ENCODE measurements around the gene ATP23. TPM values are rescaled to one million over a fixed set of nuclear protein-coding genes. Genes with fewer than 3 reads are reported as not detected.

ATP23 gene
- total RNA-seq, 1 donor from 2014 or later: 8.9 TPM

- H3K9me3 ChIP-seq (ENCODE audit: control insufficient read depth in 3 of 3, low read length in 3 of 3): no peaks in the 10 kb centered on the region
- H3K4me3 ChIP-seq (ENCODE audit: low read length in 3 of 3): no peak overlapping the region
- no peak overlapping the region for H3K27ac ChIP-seq (ENCODE audit: low read depth, low read length)
- no peaks in the 10 kb centered on the region for H3K36me3 ChIP-seq (ENCODE audit: control insufficient read depth in 3 of 3, insufficient read depth in 3 of 3, low read length in 3 of 3)
- H3K4me1 ChIP-seq (ENCODE audit: control insufficient read depth in 3 of 3, insufficient read depth in 3 of 3, low read length in 3 of 3): peaks cover 0 to 2% (median 0%) of the 10 kb centered on the region in 3 donors
- no peaks in the 10 kb centered on the region for H3K27me3 ChIP-seq (ENCODE audit: control insufficient read depth in 3 of 3, insufficient read depth in 3 of 3, low read length in 3 of 3)
- H3K9ac ChIP-seq (ENCODE audit: low read depth in 1 of 3, low read length in 3 of 3): no peak overlapping the region
These were observed 32.3 kb upstream of the ATP23 start for GRCh38 chr12:57909056-57909455.

- H3K36me3 ChIP-seq (ENCODE audit: control insufficient read depth in 3 of 3, insufficient read depth in 3 of 3, low read length in 3 of 3): no peaks in the 10 kb centered on the region
- peaks cover 0 to 2% (median 0%) of the 10 kb centered on the region in 3 donors for H3K4me1 ChIP-seq (ENCODE audit: control insufficient read depth in 3 of 3, insufficient read depth in 3 of 3, low read length in 3 of 3)
- H3K4me3 ChIP-seq (ENCODE audit: low read length in 3 of 3): no peak overlapping the region
- H3K27ac ChIP-seq (ENCODE audit: low read depth, low read length): no peak overlapping the region
- no peak overlapping the region for H3K9ac ChIP-seq (ENCODE audit: low read depth in 1 of 3, low read length in 3 of 3)
- no peaks in the 10 kb centered on the region for H3K27me3 ChIP-seq (ENCODE audit: control insufficient read depth in 3 of 3, insufficient read depth in 3 of 3, low read length in 3 of 3)
- H3K9me3 ChIP-seq (ENCODE audit: control insufficient read depth in 3 of 3, low read length in 3 of 3): no peaks in the 10 kb centered on the region
These were observed 31.8 kb upstream of the ATP23 start for GRCh38 chr12:57909611-57910010.

DNA sequence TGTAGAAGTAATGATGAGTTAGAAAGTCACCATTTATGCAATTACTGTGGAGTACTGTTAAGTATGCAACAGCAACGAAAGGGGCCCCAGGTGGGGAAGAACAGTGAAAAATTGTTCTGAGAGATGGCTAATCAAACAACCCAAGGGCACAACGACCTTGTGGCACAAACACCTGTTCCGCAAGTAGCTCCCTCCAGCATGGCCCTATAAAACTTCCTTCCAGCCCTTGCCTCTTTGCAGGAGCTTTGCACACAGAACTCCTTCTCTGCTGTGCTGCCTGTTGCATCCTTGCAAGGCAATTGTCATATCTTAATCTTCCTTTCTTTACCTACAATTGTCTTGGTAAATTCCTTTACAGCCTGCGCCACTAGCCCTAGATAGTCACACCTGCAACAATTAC is 23.2 kb upstream of the ATP23 start:
- no peaks in the 10 kb centered on the region for H3K4me1 ChIP-seq (ENCODE audit: control insufficient read depth in 3 of 3, insufficient read depth in 3 of 3, low read length in 3 of 3)
- no peak overlapping the region for H3K4me3 ChIP-seq (ENCODE audit: low read length in 3 of 3)
- no peak overlapping the region for H3K27ac ChIP-seq (ENCODE audit: low read depth, low read length)
- H3K9me3 ChIP-seq (ENCODE audit: control insufficient read depth in 3 of 3, low read length in 3 of 3): no peaks in the 10 kb centered on the region
- no peaks in the 10 kb centered on the region for H3K27me3 ChIP-seq (ENCODE audit: control insufficient read depth in 3 of 3, insufficient read depth in 3 of 3, low read length in 3 of 3)
- no peak overlapping the region for H3K9ac ChIP-seq (ENCODE audit: low read depth in 1 of 3, low read length in 3 of 3)
- H3K36me3 ChIP-seq (ENCODE audit: control insufficient read depth in 3 of 3, insufficient read depth in 3 of 3, low read length in 3 of 3): no peaks in the 10 kb centered on the region

- H3K9ac ChIP-seq (ENCODE audit: low read depth in 1 of 3, low read length in 3 of 3): no peak overlapping the region
- H3K4me3 ChIP-seq (ENCODE audit: low read length in 3 of 3): no peak overlapping the region
- H3K27ac ChIP-seq (ENCODE audit: low read depth, low read length): no peak overlapping the region
- no peaks in the 10 kb centered on the region for H3K27me3 ChIP-seq (ENCODE audit: control insufficient read depth in 3 of 3, insufficient read depth in 3 of 3, low read length in 3 of 3)
- H3K36me3 ChIP-seq (ENCODE audit: control insufficient read depth in 3 of 3, insufficient read depth in 3 of 3, low read length in 3 of 3): no peaks in the 10 kb centered on the region
- no peaks in the 10 kb centered on the region for H3K4me1 ChIP-seq (ENCODE audit: control insufficient read depth in 3 of 3, insufficient read depth in 3 of 3, low read length in 3 of 3)
- no peaks in the 10 kb centered on the region for H3K9me3 ChIP-seq (ENCODE audit: control insufficient read depth in 3 of 3, low read length in 3 of 3)
These were observed 14.3 kb upstream of the ATP23 start for GRCh38 chr12:57927086-57927485.

- Histone ChIP-seq H3K9ac (ENCODE audit: low read depth in 1 of 3, low read length in 3 of 3) (no peak overlapping the region), H3K27me3 (ENCODE audit: control insufficient read depth in 3 of 3, insufficient read depth in 3 of 3, low read length in 3 of 3) (no peaks in the 10 kb centered on the region), H3K9me3 (ENCODE audit: control insufficient read depth in 3 of 3, low read length in 3 of 3) (no peaks in the 10 kb centered on the region), H3K4me3 (ENCODE audit: low read length in 3 of 3) (no peak overlapping the region), H3K27ac (ENCODE audit: low read depth, low read length) (no peak overlapping the region), H3K36me3 (ENCODE audit: control insufficient read depth in 3 of 3, insufficient read depth in 3 of 3, low read length in 3 of 3) (no peaks in the 10 kb centered on the region), H3K4me1 (ENCODE audit: control insufficient read depth in 3 of 3, insufficient read depth in 3 of 3, low read length in 3 of 3) (no peaks in the 10 kb centered on the region)
These were observed 12.1 kb upstream of the ATP23 start for GRCh38 chr12:57929092-57929830.

- H3K4me3 ChIP-seq (ENCODE audit: low read length in 3 of 3): no peak overlapping the region
- no peaks in the 10 kb centered on the region for H3K9me3 ChIP-seq (ENCODE audit: control insufficient read depth in 3 of 3, low read length in 3 of 3)
- no peak overlapping the region for H3K27ac ChIP-seq (ENCODE audit: low read depth, low read length)
- no peaks in the 10 kb centered on the region for H3K27me3 ChIP-seq (ENCODE audit: control insufficient read depth in 3 of 3, insufficient read depth in 3 of 3, low read length in 3 of 3)
- H3K9ac ChIP-seq (ENCODE audit: low read depth in 1 of 3, low read length in 3 of 3): peak overlapping the region in 1 of 3 donors; percentile 76
- H3K4me1 ChIP-seq (ENCODE audit: control insufficient read depth in 3 of 3, insufficient read depth in 3 of 3, low read length in 3 of 3): peaks cover 7 to 9% (median 8%) of the 10 kb centered on the region in 3 donors
- no peaks in the 10 kb centered on the region for H3K36me3 ChIP-seq (ENCODE audit: control insufficient read depth in 3 of 3, insufficient read depth in 3 of 3, low read length in 3 of 3)
These were observed 6.5 kb upstream of the ATP23 start for GRCh38 chr12:57934819-57935218.

- Histone ChIP-seq H3K36me3 (ENCODE audit: control insufficient read depth in 3 of 3, insufficient read depth in 3 of 3, low read length in 3 of 3) (no peaks in the 10 kb centered on the region), H3K4me1 (ENCODE audit: control insufficient read depth in 3 of 3, insufficient read depth in 3 of 3, low read length in 3 of 3) (peaks cover 7 to 9% (median 8%) of the 10 kb centered on the region in 3 donors), H3K9me3 (ENCODE audit: control insufficient read depth in 3 of 3, low read length in 3 of 3) (no peaks in the 10 kb centered on the region), H3K27me3 (ENCODE audit: control insufficient read depth in 3 of 3, insufficient read depth in 3 of 3, low read length in 3 of 3) (no peaks in the 10 kb centered on the region), H3K9ac (ENCODE audit: low read depth in 1 of 3, low read length in 3 of 3) (peak overlapping the region; percentile 76 to 80 (median 79)), H3K27ac (ENCODE audit: low read depth, low read length) (peak overlapping the region; percentile 76), H3K4me3 (ENCODE audit: low read length in 3 of 3) (peak overlapping the region; percentile 80 to 92 (median 81))
These were observed 6.0 kb upstream of the ATP23 start for GRCh38 chr12:57935331-57935730.

- Histone ChIP-seq H3K4me3 (ENCODE audit: low read length in 3 of 3) (peak overlapping the region; percentile 80 to 92 (median 81)), H3K9me3 (ENCODE audit: control insufficient read depth in 3 of 3, low read length in 3 of 3) (no peaks in the 10 kb centered on the region), H3K36me3 (ENCODE audit: control insufficient read depth in 3 of 3, insufficient read depth in 3 of 3, low read length in 3 of 3) (no peaks in the 10 kb centered on the region), H3K4me1 (ENCODE audit: control insufficient read depth in 3 of 3, insufficient read depth in 3 of 3, low read length in 3 of 3) (peaks cover 11 to 14% (median 14%) of the 10 kb centered on the region in 3 donors), H3K9ac (ENCODE audit: low read depth in 1 of 3, low read length in 3 of 3) (peak overlapping the region; percentile 76 to 80 (median 79)), H3K27ac (ENCODE audit: low read depth, low read length) (peak overlapping the region; percentile 76), H3K27me3 (ENCODE audit: control insufficient read depth in 3 of 3, insufficient read depth in 3 of 3, low read length in 3 of 3) (no peaks in the 10 kb centered on the region)
These were observed 5.4 kb upstream of the ATP23 start for GRCh38 chr12:57935839-57936512.

- peak overlapping the region; percentile 80 to 92 (median 81) for H3K4me3 ChIP-seq (ENCODE audit: low read length in 3 of 3)
- no peaks in the 10 kb centered on the region for H3K9me3 ChIP-seq (ENCODE audit: control insufficient read depth in 3 of 3, low read length in 3 of 3)
- H3K9ac ChIP-seq (ENCODE audit: low read depth in 1 of 3, low read length in 3 of 3): peak overlapping the region; percentile 76 to 80 (median 79)
- peaks cover 11 to 17% (median 14%) of the 10 kb centered on the region in 3 donors for H3K4me1 ChIP-seq (ENCODE audit: control insufficient read depth in 3 of 3, insufficient read depth in 3 of 3, low read length in 3 of 3)
- H3K27me3 ChIP-seq (ENCODE audit: control insufficient read depth in 3 of 3, insufficient read depth in 3 of 3, low read length in 3 of 3): no peaks in the 10 kb centered on the region
- peak overlapping the region; percentile 76 for H3K27ac ChIP-seq (ENCODE audit: low read depth, low read length)
- no peaks in the 10 kb centered on the region for H3K36me3 ChIP-seq (ENCODE audit: control insufficient read depth in 3 of 3, insufficient read depth in 3 of 3, low read length in 3 of 3)
These were observed 4.9 kb upstream of the ATP23 start for GRCh38 chr12:57936513-57936883.

DNA sequence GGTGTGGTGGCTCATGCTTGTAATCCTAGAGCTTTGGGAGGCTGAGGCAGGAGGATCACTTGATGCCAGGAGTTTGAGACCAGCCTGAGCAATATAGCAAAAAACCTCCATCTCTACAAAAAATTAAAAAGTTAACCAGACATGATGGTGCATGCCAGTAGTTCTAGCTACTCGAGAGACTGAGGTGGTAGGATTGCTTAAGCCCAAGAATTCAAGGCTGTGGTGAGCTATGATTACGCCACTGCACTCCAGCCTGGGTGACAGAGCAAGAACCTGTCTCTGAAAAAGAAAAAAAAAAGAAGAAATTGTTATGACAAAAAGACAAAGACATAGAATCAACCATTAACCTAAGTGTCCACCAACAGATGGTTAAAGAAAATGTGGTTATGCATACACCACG is 2.1 kb upstream of the ATP23 start:
- Histone ChIP-seq H3K4me3 (ENCODE audit: low read length in 3 of 3) (no peak overlapping the region), H3K36me3 (ENCODE audit: control insufficient read depth in 3 of 3, insufficient read depth in 3 of 3, low read length in 3 of 3) (no peaks in the 10 kb centered on the region), H3K9ac (ENCODE audit: low read depth in 1 of 3, low read length in 3 of 3) (no peak overlapping the region), H3K27me3 (ENCODE audit: control insufficient read depth in 3 of 3, insufficient read depth in 3 of 3, low read length in 3 of 3) (no peaks in the 10 kb centered on the region), H3K9me3 (ENCODE audit: control insufficient read depth in 3 of 3, low read length in 3 of 3) (no peaks in the 10 kb centered on the region), H3K4me1 (ENCODE audit: control insufficient read depth in 3 of 3, insufficient read depth in 3 of 3, low read length in 3 of 3) (peaks cover 17 to 25% (median 19%) of the 10 kb centered on the region in 3 donors), H3K27ac (ENCODE audit: low read depth, low read length) (no peak overlapping the region)
